ENCODE data around the gene MBLAC1.

GRCh38 chr7:100082978-100083377, 43.8 kb upstream of the MBLAC1 start:
- TF ChIP-seq CTCF (IDR thresholded peaks at IDR 0.05 in 4 of 5, conservative IDR thresholded peaks at IDR 0.05 in 1 of 5), result no peak
- no peak for TF ChIP-seq POLR2A (IDR thresholded peaks at IDR 0.05)
